ENCODE data around the gene NEDD4L. TPM values are rescaled to one million over a fixed set of nuclear protein-coding genes. Genes with fewer than 3 reads are reported as not detected.

Gene NEDD4L
- total RNA-seq, 1 donor from 2014 or later, result 15.6 TPM

- Histone ChIP-seq H3K4me3 (no peak overlapping the region), H3K9me3 (no peaks in the 10 kb centered on the region), H3K27ac (no peak overlapping the region), H3K27me3 (no peaks in the 10 kb centered on the region), H3K36me3 (no peaks in the 10 kb centered on the region), H3K4me1 (no peaks in the 10 kb centered on the region)
- DNase-seq (ENCODE audit: low spot score in 2 of 2), result no peak
- TF ChIP-seq, protein P1, sequence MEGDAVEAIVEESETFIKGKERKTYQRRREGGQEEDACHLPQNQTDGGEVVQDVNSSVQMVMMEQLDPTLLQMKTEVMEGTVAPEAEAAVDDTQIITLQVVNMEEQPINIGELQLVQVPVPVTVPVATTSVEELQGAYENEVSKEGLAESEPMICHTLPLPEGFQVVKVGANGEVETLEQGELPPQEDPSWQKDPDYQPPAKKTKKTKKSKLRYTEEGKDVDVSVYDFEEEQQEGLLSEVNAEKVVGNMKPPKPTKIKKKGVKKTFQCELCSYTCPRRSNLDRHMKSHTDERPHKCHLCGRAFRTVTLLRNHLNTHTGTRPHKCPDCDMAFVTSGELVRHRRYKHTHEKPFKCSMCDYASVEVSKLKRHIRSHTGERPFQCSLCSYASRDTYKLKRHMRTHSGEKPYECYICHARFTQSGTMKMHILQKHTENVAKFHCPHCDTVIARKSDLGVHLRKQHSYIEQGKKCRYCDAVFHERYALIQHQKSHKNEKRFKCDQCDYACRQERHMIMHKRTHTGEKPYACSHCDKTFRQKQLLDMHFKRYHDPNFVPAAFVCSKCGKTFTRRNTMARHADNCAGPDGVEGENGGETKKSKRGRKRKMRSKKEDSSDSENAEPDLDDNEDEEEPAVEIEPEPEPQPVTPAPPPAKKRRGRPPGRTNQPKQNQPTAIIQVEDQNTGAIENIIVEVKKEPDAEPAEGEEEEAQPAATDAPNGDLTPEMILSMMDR (IDR thresholded peaks at IDR 0.05), result no peak
- intact Hi-C loops (cut with DNase I), result no loop called here
Measured at GRCh38 chr18:58177896-58178470, 134.0 kb downstream of the NEDD4L start.

DNA sequence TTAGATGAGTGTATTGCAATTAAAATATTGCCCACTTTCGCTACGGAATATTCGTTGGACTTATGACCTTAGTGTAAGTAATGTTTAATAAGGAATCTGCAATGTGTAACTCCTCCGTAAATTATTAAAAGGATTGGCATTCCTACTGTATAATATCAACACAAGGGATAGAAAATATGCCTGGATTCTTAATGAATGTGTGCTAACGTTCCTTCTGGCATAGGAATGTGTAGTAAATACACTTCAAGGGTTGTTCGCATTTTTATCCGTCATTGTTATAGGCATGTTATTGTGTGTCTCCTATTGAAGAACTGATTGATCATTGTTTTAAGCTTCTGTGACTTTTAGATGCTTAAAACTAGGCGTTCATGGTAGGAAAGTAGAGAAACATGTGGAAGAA lies 134.5 kb downstream of the NEDD4L start:
- no peaks in the 10 kb centered on the region for H3K27me3 ChIP-seq
- no peaks in the 10 kb centered on the region for H3K36me3 ChIP-seq
- no peak overlapping the region for H3K4me3 ChIP-seq
- H3K4me1 ChIP-seq, result no peaks in the 10 kb centered on the region
- DNase-seq (ENCODE audit: low spot score in 2 of 2), result no peak
- intact Hi-C loops (cut with DNase I), result no loop called here
- no peaks in the 10 kb centered on the region for H3K9me3 ChIP-seq
- H3K27ac ChIP-seq, result no peak overlapping the region
- TF ChIP-seq, protein P1 (IDR thresholded peaks at IDR 0.05), result no peak

DNA sequence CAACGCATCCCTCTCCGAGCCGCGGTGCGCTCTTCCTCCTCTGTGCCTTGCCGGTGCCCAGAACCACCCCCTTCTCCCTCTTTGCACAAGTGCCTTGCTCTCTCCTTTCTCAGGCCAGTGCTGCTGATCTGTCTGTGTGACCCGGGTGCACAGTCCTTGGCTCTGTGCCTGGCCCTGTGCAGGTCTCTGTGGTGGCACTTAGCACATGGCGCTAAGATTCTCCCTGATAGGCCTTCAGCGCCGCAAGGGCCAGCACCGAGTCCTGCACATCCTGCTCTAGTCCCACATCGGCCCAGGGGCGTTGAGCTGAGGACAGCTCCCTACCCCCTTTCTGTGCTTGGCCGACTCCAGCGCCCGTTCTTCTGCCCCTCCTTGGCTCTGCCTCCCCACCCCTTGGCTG lies 136.1 kb downstream of the NEDD4L start:
- Histone ChIP-seq H3K4me1 (no peaks in the 10 kb centered on the region), H3K4me3 (no peak overlapping the region), H3K27me3 (no peaks in the 10 kb centered on the region), H3K36me3 (no peaks in the 10 kb centered on the region), H3K9me3 (no peaks in the 10 kb centered on the region), H3K27ac (no peak overlapping the region)
- TF ChIP-seq, protein P1 (IDR thresholded peaks at IDR 0.05), result no peak
- intact Hi-C loops (cut with DNase I), result no loop called here
- no peak for DNase-seq (ENCODE audit: low spot score in 2 of 2)

DNA sequence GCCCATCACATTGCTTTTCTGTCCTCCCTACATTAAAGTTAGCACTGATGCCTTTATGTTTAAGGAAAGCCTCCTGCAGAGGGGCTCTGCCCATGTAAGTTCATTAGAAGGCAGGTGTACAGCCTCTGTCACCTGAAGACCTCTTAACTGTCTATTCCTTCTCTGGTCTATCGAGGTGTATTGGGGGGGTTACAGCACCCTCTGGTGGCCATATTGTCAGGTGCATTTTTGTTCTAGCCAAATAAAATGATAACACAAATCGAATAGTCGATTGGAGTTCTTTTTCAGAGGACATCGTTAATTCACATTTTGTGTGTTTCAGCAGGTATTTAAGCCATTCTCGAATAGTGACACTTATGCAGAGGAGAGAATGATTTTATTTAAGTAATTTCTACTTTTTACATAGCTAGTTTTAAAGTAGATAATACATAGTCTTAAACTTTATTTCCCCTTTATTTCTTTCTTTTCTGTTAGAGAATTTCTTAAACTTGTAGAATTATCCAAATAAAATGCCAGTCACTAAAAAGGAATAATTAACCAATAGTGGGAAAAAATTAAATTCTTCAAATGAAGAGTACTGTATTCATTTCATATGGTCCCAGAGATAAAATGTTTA lies 136.8 kb downstream of the NEDD4L start:
- peak in 1 of 2 donors; percentile 69 for DNase-seq (ENCODE audit: low spot score in 2 of 2)
- Histone ChIP-seq H3K4me1 (no peaks in the 10 kb centered on the region), H3K9me3 (no peaks in the 10 kb centered on the region), H3K36me3 (no peaks in the 10 kb centered on the region), H3K27ac (no peak overlapping the region), H3K27me3 (no peaks in the 10 kb centered on the region), H3K4me3 (no peak overlapping the region)
- TF ChIP-seq, protein P1 (IDR thresholded peaks at IDR 0.05), result peak; percentile 38 to 74 (median 68)
- intact Hi-C loops (cut with DNase I), result no loop called here

GRCh38 chr18:58181988-58182387 lies 138.0 kb downstream of the NEDD4L start:
- Histone ChIP-seq H3K27ac (no peak overlapping the region), H3K36me3 (no peaks in the 10 kb centered on the region), H3K27me3 (no peaks in the 10 kb centered on the region), H3K9me3 (no peaks in the 10 kb centered on the region), H3K4me3 (no peak overlapping the region), H3K4me1 (no peaks in the 10 kb centered on the region)
- DNase-seq (ENCODE audit: low spot score in 2 of 2), result no peak
- intact Hi-C loops (cut with DNase I), result no loop called here
- TF ChIP-seq, protein P1 (IDR thresholded peaks at IDR 0.05), result no peak

All from ascending aorta (tissue), 2 donors.